DND-41 (cell line): ENCODE measurements around the gene F2R.

Source experiments
- CTCF ChIP-seq: IDR thresholded peaks from 2 replicates; pipeline ENCODE4 v1.5.1; 2012; ENCODE audit warnings: borderline replicate concordance, low read length, moderate library complexity, mild to moderate bottlenecking; ENCODE audit not compliant: poor library complexity, severe bottlenecking; ENCODE audit errors: extremely low read depth
- EZH2 ChIP-seq: IDR thresholded peaks from 3 replicates; pipeline ENCODE4 v1.6.1; 2012; ENCODE audit warnings: borderline replicate concordance, low read depth, mild to moderate bottlenecking, moderate library complexity, low read length, inconsistent platforms; ENCODE audit not compliant: severe bottlenecking

GRCh38 chr5:76746677-76747076 is 30.8 kb downstream of the F2R start:
- TF ChIP-seq CTCF (no peak), EZH2 (no peak)
